Measurements from ENCODE around the gene VEGFD. TPM values are rescaled to one million over a fixed set of nuclear protein-coding genes. Genes with fewer than 3 reads are reported as not detected.

VEGFD gene
- total RNA-seq, 1 experiment from 2014 or later = 0.36 TPM

- intact Hi-C loops (cut with micrococcal nuclease; ENCODE audit: unreplicated experiment) = loop anchor here (10.0 kb wide), 1 partner anchor 301 kb away; no protein-coding TSS in a partner anchor
- Mint-ChIP-seq H3K36me3 (ENCODE audit: insufficient read depth, unreplicated experiment) (no peaks in the 10 kb centered on the region), H3K9me3 (ENCODE audit: unreplicated experiment) (no peaks in the 10 kb centered on the region), H3K4me3 (ENCODE audit: unreplicated experiment) (no peak overlapping the region), H3K27me3 (ENCODE audit: insufficient read depth, unreplicated experiment) (peaks cover 10% of the 10 kb centered on the region), H3K4me1 (ENCODE audit: low read depth, unreplicated experiment) (no peaks in the 10 kb centered on the region), H3K27ac (ENCODE audit: unreplicated experiment) (no peak overlapping the region)
- Histone ChIP-seq H3K4me1 (0 out of 2 replicates have a peak, but pooled peaks cover 3% of the 10 kb centered on the region), H3K36me3 (ENCODE audit: control insufficient read depth, insufficient read depth, low read length) (no peaks in the 10 kb centered on the region), H3K9me3 (no peaks in the 10 kb centered on the region), H3K4me3 (ENCODE audit: low read depth, low read length) (no peak overlapping the region), H3K27me3 (replicated peaks; ENCODE audit: control insufficient read depth, insufficient read depth, low read length) (no peaks in the 10 kb centered on the region)
- no TSS peak for BruUV-seq (replicated peaks)
- POLR2A ChIA-PET = no interaction called here
- CTCF ChIA-PET = no interaction called here
- no peak for DNase-seq
- no peak for TF ChIP-seq CTCF (IDR thresholded peaks at IDR 0.05; ENCODE audit: insufficient read depth in 1 of 2, low read depth in 1 of 2, low read length in 1 of 2, severe bottlenecking in 1 of 2, unreplicated experiment in 1 of 2)
These were observed 40.1 kb downstream of the VEGFD start for GRCh38 chrX:15344106-15344505.

- Histone ChIP-seq H3K27me3 (replicated peaks; ENCODE audit: control insufficient read depth, insufficient read depth, low read length) (no peaks in the 10 kb centered on the region), H3K4me1 (0 out of 2 replicates have a peak, but pooled peaks cover 3% of the 10 kb centered on the region), H3K4me3 (ENCODE audit: low read depth, low read length) (no peak overlapping the region), H3K36me3 (ENCODE audit: control insufficient read depth, insufficient read depth, low read length) (no peaks in the 10 kb centered on the region), H3K9me3 (no peaks in the 10 kb centered on the region)
- ChIA-PET POLR2A (interaction anchor here (0.6 to 0.7 kb wide), 2 partner anchors 9 to 284 kb away, joined by 3 to 7 read pairs; no protein-coding TSS in a partner anchor), CTCF (no interaction called here)
- Mint-ChIP-seq H3K4me1 (ENCODE audit: low read depth, unreplicated experiment) (no peaks in the 10 kb centered on the region), H3K4me3 (ENCODE audit: unreplicated experiment) (no peak overlapping the region), H3K27me3 (ENCODE audit: insufficient read depth, unreplicated experiment) (peaks cover 6% of the 10 kb centered on the region), H3K36me3 (ENCODE audit: insufficient read depth, unreplicated experiment) (no peaks in the 10 kb centered on the region), H3K27ac (ENCODE audit: unreplicated experiment) (no peak overlapping the region), H3K9me3 (ENCODE audit: unreplicated experiment) (no peaks in the 10 kb centered on the region)
- BruUV-seq (replicated peaks) = no TSS peak
- DNase-seq = peak; percentile 61 to 65
- no peak for TF ChIP-seq CTCF (IDR thresholded peaks at IDR 0.05; ENCODE audit: insufficient read depth in 1 of 2, low read depth in 1 of 2, low read length in 1 of 2, severe bottlenecking in 1 of 2, unreplicated experiment in 1 of 2)
- intact Hi-C loops (cut with micrococcal nuclease; ENCODE audit: unreplicated experiment) = loop anchor here (1.0 to 10.0 kb wide), 2 partner anchors 43 to 302 kb away; no protein-coding TSS in a partner anchor
These were observed 41.1 kb downstream of the VEGFD start for GRCh38 chrX:15343075-15343476.

- intact Hi-C loops (cut with micrococcal nuclease; ENCODE audit: unreplicated experiment) = loop anchor here (10.0 kb wide), 1 partner anchor 304 kb away; no protein-coding TSS in a partner anchor
- TF ChIP-seq CTCF (IDR thresholded peaks at IDR 0.05; ENCODE audit: insufficient read depth in 1 of 2, low read depth in 1 of 2, low read length in 1 of 2, severe bottlenecking in 1 of 2, unreplicated experiment in 1 of 2) = no peak
- Mint-ChIP-seq H3K27ac (ENCODE audit: unreplicated experiment) (no peak overlapping the region), H3K4me3 (ENCODE audit: unreplicated experiment) (no peak overlapping the region), H3K27me3 (ENCODE audit: insufficient read depth, unreplicated experiment) (peaks cover 9% of the 10 kb centered on the region), H3K9me3 (ENCODE audit: unreplicated experiment) (no peaks in the 10 kb centered on the region), H3K36me3 (ENCODE audit: insufficient read depth, unreplicated experiment) (no peaks in the 10 kb centered on the region), H3K4me1 (ENCODE audit: low read depth, unreplicated experiment) (no peaks in the 10 kb centered on the region)
- CTCF ChIA-PET = no interaction called here
- Histone ChIP-seq H3K27me3 (replicated peaks; ENCODE audit: control insufficient read depth, insufficient read depth, low read length) (no peaks in the 10 kb centered on the region), H3K9me3 (no peaks in the 10 kb centered on the region), H3K4me1 (0 out of 2 replicates have a peak, but pooled peaks cover 3% of the 10 kb centered on the region), H3K4me3 (ENCODE audit: low read depth, low read length) (no peak overlapping the region), H3K36me3 (ENCODE audit: control insufficient read depth, insufficient read depth, low read length) (no peaks in the 10 kb centered on the region)
- no TSS peak for BruUV-seq (replicated peaks)
- no peak for DNase-seq
- POLR2A ChIA-PET = no interaction called here
These were observed 43.3 kb downstream of the VEGFD start for GRCh38 chrX:15340867-15341266.

Measured in Caco-2 (cell line).